HG03457 (cell line): Measurements from ENCODE around the gene LIMCH1.

Experiments
- ATAC-seq: cut with Tn5 transposase; IDR thresholded peaks from one replicate; pipeline ENCODE4 v1.9.1; 2021; ENCODE audit warnings: moderate number of reproducible peaks; ENCODE audit not compliant: unreplicated experiment

LIMCH1 gene

GRCh38 chr4:41601025-41601424 lies 63.1 kb downstream of the LIMCH1 start:
- ATAC-seq = no peak

- no peak for ATAC-seq
Measured at GRCh38 chr4:41602113-41602512, 64.2 kb downstream of the LIMCH1 start.

GRCh38 chr4:41602886-41603498 lies 65.0 kb downstream of the LIMCH1 start:
- ATAC-seq = no peak

GRCh38 chr4:41609851-41610250 lies 71.9 kb downstream of the LIMCH1 start:
- ATAC-seq = no peak

- ATAC-seq = no peak
Measured at GRCh38 chr4:41610474-41610873, 72.5 kb downstream of the LIMCH1 start.

- no peak for ATAC-seq
Measured at GRCh38 chr4:41611124-41611838, 73.3 kb downstream of the LIMCH1 start.

GRCh38 chr4:41611881-41612871 lies 74.2 kb downstream of the LIMCH1 start:
- ATAC-seq = no peak

GRCh38 chr4:41613386-41613785 lies 75.4 kb downstream of the LIMCH1 start:
- ATAC-seq = no peak

GRCh38 chr4:41613821-41614220 lies 75.9 kb downstream of the LIMCH1 start:
- ATAC-seq = no peak

- ATAC-seq = no peak
Measured at GRCh38 chr4:41614519-41614918, 76.6 kb downstream of the LIMCH1 start.

- no peak for ATAC-seq
Measured at GRCh38 chr4:41619161-41619560, 81.2 kb downstream of the LIMCH1 start.

GRCh38 chr4:41620594-41621256 lies 82.8 kb downstream of the LIMCH1 start:
- ATAC-seq = no peak

- no peak for ATAC-seq
Measured at GRCh38 chr4:41622787-41623186, 84.8 kb downstream of the LIMCH1 start.

GRCh38 chr4:41624765-41625164 lies 86.8 kb downstream of the LIMCH1 start:
- ATAC-seq = no peak

- no peak for ATAC-seq
Measured at GRCh38 chr4:41625531-41625930, 87.6 kb downstream of the LIMCH1 start.

- no peak for ATAC-seq
Measured at GRCh38 chr4:41628936-41629335, 91.0 kb downstream of the LIMCH1 start.

- no peak for ATAC-seq
Measured at GRCh38 chr4:41631523-41631922, 93.6 kb downstream of the LIMCH1 start.

- no peak for ATAC-seq
Measured at GRCh38 chr4:41632481-41633073, 94.6 kb downstream of the LIMCH1 start.

- no peak for ATAC-seq
Measured at GRCh38 chr4:41633321-41633720, 95.4 kb downstream of the LIMCH1 start.

- ATAC-seq = no peak
Measured at GRCh38 chr4:41635441-41635840, 97.5 kb downstream of the LIMCH1 start.

GRCh38 chr4:41638203-41638602 lies 100.2 kb downstream of the LIMCH1 start:
- no peak for ATAC-seq
